ENCODE results near the gene CMC1.
A peak's percentile ranks its signal among the peaks of the same experiment; 100 is the strongest.

The CMC1 gene

DNA sequence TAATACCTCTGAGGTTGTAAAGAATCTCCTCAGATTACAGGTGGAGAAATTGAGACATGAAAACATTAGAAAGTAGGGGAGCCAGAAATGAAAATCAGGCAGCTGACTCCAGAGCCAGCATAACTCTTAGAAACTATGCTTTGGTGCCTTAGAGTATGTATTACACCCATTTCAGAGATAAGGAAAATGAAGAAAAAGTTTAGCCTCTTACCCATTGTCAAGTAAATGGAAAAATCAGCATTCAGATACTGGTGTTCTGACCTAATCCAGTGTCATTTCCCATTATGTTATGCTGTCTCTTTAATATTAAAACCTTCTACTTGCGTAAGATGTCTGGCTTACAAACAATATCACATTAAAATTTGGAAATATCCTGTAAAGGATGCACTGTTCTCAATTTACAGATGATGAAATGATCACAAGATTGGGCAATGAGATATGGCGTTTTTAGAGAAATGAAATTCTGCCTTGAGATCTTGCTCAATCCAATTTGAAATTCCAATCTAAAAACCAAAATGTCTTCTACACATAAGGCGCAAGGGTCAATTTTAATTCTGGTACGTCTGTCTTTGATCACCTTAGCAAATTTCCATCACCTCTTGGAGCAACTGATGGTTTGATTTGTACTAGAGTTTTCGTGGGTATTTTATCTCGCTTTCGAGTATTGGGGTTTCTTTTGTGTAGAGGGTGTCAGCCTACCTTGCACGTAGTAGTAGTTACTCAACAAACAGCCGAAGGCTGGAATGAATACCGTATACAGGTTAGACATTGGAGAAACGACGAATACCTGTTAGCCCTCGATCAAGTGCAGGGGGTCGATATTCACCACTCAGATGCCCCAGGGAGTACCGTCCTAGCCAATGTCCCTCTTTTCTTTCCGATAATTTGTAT lies 106.2 kb downstream of the CMC1 start:
- Mint-ChIP-seq H3K36me3 (ENCODE audit: low read depth) (peaks cover 37% of the 10 kb centered on the region), H3K4me3 (peak overlapping the region; percentile 92), H3K27me3 (no peaks in the 10 kb centered on the region), H3K27ac (peak overlapping the region; percentile 97), H3K9me3 (peaks cover 6% of the 10 kb centered on the region), H3K4me1 (ENCODE audit: low read depth) (peaks cover 63% of the 10 kb centered on the region)
- no peak for DNase-seq

DNA sequence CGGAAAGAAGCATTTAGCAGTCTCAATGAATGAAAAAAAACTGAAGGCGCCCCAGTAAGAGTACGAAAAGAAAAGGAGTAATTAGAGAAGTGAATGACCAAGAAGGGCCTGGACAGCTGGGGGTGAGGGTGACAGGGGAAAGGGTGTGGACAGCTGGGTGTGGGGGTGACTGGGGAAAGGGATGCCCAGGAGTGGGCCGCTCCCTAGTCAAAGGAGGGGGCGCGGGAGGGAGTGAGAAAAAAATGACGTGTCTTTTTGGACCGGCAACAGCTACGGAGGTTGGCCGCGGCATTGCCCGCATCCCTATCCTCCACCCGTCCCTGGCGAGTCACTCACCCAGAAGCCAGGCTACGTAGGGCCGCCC lies 106.8 kb downstream of the CMC1 start:
- peak overlapping the region; percentile 97 for H3K27ac Mint-ChIP-seq
- H3K4me1 Mint-ChIP-seq (ENCODE audit: low read depth) = peaks cover 56% of the 10 kb centered on the region
- peak overlapping the region; percentile 92 for H3K4me3 Mint-ChIP-seq
- H3K27me3 Mint-ChIP-seq = no peaks in the 10 kb centered on the region
- peaks cover 6% of the 10 kb centered on the region for H3K9me3 Mint-ChIP-seq
- no peak for DNase-seq
- H3K36me3 Mint-ChIP-seq (ENCODE audit: low read depth) = peaks cover 38% of the 10 kb centered on the region

DNA sequence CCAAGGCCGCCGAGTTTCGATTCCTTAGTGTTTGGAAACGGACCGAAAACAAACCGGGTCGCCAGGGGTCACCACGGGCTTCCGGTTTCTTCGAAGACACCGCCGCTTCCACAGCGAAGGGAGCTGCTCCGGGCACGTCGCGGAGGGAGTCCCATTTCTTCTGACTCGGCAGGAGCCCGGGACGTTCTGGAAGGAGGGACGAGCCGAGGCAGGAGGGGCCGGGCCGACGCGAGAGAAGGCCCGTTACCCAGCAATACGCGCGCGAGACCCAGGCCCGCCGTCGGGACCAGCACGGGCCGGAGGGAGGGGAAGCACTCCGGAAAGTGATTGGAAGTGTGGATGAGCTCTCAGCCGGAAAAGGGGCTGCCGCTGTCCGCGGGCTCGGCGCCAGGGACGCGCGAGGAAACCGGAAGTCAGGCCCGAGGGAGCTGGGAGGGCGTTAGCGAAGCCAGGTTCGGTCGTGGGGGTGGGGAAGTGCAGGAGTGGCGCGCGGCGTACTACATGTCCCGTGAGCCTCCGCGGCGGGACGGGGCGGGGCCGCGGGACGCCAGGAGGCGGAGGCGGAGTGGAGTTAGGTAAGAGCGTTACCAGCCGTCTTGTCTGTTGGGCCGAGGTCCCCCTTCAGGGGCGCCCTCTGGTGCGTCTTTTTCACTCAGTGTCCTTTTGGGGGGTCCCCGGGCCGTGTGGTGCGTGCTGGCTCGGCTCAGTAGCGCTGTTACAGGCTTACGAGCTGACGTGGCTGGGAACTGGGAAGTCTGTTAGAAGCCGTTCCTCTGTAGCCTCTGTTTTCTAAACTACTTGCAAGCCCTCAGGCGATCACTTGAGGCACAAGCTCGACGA lies 107.4 kb downstream of the CMC1 start, which contains the start of the genes AZI2 and ZCWPW2:
AZI2 (minus strand) TSS at position 196 of the 840 bp plus-strand sequence. CDS start 8,207 bp downstream, outside the sequence.
ZCWPW2 (plus strand) TSS at position 93 of the 840 bp plus-strand sequence. CDS start 64,348 bp downstream, outside the sequence.
- Mint-ChIP-seq H3K9me3 (peaks cover 9% of the 10 kb centered on the region), H3K36me3 (ENCODE audit: low read depth) (peaks cover 44% of the 10 kb centered on the region), H3K27me3 (no peaks in the 10 kb centered on the region), H3K27ac (peak within 1 kb of the TSS; percentile 97), H3K4me1 (ENCODE audit: low read depth) (peaks cover 52% of the 10 kb centered on the region), H3K4me3 (peak within 1 kb of the TSS; percentile 92)
- DNase-seq = peak; percentile 95

DNA sequence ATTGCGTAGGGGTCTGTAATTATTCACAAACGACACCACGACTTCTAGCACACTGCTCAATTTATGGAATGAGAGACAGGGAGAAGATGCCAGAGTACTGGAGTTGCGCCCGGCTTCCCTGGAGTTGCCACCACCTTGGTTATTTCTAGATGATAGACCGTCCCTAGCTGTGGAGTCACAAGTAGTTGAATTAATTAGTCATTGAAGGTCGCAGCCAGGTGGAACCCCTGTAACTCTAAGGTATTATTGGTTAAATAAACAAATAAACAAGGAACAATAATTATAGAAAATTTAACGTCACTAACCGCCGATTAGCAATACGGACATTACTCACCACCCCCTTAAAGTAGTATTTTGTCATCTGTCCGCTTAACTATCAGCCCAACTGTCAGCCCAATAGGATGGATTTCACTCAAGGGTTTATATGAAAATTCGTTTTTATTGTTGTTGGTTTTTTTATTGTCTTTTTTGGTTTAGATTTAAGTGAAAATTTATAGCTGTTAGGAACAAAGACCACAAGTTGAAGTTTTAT lies 108.1 kb downstream of the CMC1 start:
- DNase-seq = no peak
- Mint-ChIP-seq H3K9me3 (peaks cover 11% of the 10 kb centered on the region), H3K36me3 (ENCODE audit: low read depth) (peaks cover 47% of the 10 kb centered on the region), H3K4me1 (ENCODE audit: low read depth) (peaks cover 50% of the 10 kb centered on the region), H3K4me3 (peak overlapping the region; percentile 92), H3K27me3 (no peaks in the 10 kb centered on the region), H3K27ac (peak overlapping the region; percentile 97)
